Lower leg skin (tissue), 3 donors: Measurements from ENCODE around the gene DCBLD2.

ENCODE experiments used
- POLR2A ChIP-seq, 2 donors: fragments of 450-650 bp; IDR thresholded peaks; one replicate each; pipeline ENCODE4 v1.6.1; 2016 to 2017; ENCODE audit warnings: antibody characterized with exemption in 2 of 2, mild to moderate bottlenecking in 1 of 2, moderate library complexity in 1 of 2
- TF ChIP-seq, protein P1 (sequence below), 3 donors: fragments of 450-650 bp; IDR thresholded peaks; one replicate each; pipeline ENCODE4 v1.5.1; 2016; ENCODE audit warnings: antibody characterized with exemption in 3 of 3, mild to moderate bottlenecking in 3 of 3, moderate library complexity in 2 of 3

GRCh38 chr3:98761643-98762229 is 139.8 kb downstream of the DCBLD2 start:
- TF ChIP-seq, protein P1, sequence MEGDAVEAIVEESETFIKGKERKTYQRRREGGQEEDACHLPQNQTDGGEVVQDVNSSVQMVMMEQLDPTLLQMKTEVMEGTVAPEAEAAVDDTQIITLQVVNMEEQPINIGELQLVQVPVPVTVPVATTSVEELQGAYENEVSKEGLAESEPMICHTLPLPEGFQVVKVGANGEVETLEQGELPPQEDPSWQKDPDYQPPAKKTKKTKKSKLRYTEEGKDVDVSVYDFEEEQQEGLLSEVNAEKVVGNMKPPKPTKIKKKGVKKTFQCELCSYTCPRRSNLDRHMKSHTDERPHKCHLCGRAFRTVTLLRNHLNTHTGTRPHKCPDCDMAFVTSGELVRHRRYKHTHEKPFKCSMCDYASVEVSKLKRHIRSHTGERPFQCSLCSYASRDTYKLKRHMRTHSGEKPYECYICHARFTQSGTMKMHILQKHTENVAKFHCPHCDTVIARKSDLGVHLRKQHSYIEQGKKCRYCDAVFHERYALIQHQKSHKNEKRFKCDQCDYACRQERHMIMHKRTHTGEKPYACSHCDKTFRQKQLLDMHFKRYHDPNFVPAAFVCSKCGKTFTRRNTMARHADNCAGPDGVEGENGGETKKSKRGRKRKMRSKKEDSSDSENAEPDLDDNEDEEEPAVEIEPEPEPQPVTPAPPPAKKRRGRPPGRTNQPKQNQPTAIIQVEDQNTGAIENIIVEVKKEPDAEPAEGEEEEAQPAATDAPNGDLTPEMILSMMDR (IDR thresholded peaks at IDR 0.05): no peak
- TF ChIP-seq POLR2A (IDR thresholded peaks at IDR 0.05): no peak
